Testis (tissue), 2 donors: ENCODE results near the gene TGM1.

Experiments
- POLR2A ChIP-seq: fragments of 450-650 bp; IDR thresholded peaks from one replicate; pipeline ENCODE4 v1.6.1; 2017; ENCODE audit warnings: antibody characterized with exemption, mild to moderate bottlenecking, moderate library complexity
- TF ChIP-seq, protein P1 (sequence below), 3 experiments: fragments of 450-650 bp in 2 of 3; fragments of 200-600 bp in 1 of 3; sonication (generic) in 1 of 3; IDR thresholded peaks; one replicate each; pipeline ENCODE4 v1.5.1; 2016 to 2019; ENCODE audit warnings: antibody characterized with exemption in 3 of 3, mild to moderate bottlenecking in 2 of 3, moderate library complexity in 1 of 3

DNA sequence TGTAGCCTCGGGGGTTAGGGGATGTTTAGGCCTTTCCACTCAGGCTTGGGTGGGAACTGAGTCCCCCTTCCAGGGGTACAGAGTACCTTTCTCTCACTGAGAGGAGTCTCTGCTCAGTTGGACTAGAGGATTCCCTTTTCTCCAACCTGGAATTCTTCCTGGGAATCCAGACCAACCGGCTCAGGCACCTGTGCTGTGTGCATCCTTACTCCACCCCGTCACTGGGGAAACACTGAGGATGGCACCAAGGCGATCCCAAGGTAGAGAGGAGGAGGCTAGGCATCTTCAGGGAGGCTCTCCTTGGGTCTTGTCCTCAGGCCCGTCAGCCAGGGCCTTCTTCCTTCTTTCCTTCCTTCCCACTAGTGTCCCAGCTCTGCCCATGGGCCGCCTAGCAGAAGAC, 871 bp upstream of the TGM1 start:
- TF ChIP-seq, protein P1, sequence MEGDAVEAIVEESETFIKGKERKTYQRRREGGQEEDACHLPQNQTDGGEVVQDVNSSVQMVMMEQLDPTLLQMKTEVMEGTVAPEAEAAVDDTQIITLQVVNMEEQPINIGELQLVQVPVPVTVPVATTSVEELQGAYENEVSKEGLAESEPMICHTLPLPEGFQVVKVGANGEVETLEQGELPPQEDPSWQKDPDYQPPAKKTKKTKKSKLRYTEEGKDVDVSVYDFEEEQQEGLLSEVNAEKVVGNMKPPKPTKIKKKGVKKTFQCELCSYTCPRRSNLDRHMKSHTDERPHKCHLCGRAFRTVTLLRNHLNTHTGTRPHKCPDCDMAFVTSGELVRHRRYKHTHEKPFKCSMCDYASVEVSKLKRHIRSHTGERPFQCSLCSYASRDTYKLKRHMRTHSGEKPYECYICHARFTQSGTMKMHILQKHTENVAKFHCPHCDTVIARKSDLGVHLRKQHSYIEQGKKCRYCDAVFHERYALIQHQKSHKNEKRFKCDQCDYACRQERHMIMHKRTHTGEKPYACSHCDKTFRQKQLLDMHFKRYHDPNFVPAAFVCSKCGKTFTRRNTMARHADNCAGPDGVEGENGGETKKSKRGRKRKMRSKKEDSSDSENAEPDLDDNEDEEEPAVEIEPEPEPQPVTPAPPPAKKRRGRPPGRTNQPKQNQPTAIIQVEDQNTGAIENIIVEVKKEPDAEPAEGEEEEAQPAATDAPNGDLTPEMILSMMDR (IDR thresholded peaks at IDR 0.05), result no peak
- no peak for TF ChIP-seq POLR2A
